ENCODE results near the gene CHD5.

Gene CHD5

DNA sequence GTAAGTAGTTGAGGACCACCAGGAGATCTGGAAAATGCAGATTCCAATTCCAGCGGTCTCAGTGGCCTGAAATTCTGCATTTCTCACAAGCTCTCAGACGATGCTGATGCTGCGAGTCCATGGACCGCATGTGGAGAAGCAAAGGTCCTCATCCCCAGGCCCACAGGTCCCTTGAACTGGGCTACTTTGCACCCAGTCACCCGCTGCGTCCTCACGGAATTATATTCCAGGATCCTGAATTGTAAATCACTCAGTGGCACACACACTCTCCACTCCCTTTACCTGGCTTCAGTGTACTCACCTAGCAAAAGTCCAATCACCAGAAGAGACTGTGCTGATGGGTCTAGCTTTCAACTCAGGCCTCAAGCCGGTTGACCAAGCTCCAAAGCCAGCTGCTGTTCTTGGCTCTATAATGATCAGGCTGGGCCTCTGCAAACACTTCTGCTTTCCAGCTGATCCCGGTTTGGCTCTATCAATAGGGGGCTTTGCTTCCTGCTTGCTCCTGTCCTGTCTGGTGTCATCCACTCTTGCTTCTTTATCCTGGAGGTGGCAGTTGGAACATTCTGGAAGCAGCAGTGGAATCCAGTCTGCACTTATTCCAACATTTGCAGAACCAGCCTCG is 20.2 kb upstream of the CHD5 start:
- DNase-seq: no peak

GRCh38 chr1:6199298-6200187 is 19.4 kb upstream of the CHD5 start, which contains the start of gene RPL22:
RPL22 (minus strand) TSS chr1:6199595; CDS start chr1:6199573, 22 bp downstream.
- DNase-seq: peak; percentile 86 to 89

DNA sequence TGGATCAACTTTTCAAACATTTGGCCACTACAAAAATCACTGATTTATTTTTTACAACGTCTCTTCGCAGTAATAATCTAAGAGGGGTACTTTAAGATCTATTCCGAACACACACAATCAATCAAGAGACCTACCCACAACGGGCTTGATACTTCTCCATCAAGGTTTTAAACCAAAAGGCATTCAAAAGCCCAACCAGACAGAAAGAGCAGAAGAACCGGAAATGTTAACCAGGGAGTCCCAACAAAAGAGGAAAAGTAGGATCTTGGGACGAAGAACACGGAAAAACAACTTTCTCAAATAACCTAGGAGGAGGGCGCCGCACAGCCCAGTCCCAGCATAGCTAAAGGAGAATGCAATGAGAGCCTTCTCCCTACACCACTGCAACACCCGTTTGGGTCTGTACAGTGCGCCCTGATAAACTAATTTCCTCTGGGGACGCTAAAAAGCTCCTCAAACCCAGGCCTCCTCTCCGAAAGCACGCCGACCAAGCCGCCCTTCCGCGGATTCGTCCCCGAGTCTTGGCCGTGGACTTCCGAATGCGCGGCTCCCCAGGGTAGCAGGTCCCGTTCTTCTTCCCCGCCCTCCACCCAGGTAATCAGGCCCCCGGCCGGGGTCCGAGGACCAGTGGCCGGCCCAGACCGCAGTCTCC is 18.7 kb upstream of the CHD5 start:
- no peak for DNase-seq

DNA sequence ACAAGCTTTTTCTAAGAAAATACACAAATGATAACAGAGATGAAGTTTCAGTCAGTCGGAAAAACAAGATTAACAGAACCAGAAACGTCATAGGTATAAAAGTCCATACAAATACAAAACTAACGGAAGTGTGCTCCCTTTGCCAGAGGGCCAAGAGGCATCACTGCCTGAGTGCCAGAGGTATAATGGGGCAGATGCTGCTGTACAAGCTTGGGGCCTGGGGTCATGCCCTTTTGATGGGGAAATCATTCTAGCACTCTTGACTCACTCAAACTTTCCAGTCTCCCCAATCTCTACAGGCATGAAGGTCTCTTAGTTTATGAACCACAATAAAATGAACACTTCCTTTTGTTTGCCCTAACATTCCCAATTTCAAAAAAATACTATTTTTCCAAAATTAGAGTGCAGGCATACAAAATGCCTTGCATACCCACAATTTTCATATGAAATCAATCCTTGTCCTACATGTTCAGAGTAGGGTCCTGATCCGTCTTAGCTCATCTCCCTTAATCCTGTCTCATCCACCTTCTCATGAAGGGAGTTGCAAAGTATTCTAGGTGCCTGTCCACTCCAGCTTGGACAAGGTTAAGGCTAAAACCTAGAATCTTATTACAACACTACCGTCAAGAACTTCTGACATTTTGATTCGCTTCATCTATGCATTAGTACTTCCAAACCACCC is 17.8 kb upstream of the CHD5 start:
- no peak for DNase-seq

DNA sequence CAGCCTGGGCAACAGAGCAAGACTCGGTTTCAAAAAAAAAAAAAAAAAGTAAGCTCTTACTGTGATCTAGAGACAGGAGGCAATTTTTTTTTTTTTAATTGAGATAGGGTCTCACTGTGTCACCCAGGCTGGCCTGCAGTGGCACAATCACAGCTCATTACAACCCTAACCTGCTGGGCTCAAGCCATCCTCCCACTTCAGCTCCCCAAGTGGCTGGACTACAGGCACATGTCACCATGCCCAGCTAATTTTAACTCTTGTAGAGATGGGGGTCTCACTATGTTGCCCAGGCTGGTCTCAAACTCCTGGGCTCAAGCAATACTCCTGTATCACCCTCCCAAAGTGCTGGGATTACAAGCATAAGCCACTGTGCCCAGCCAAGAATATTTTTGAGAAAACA is 11.8 kb upstream of the CHD5 start:
- DNase-seq: no peak

DNA sequence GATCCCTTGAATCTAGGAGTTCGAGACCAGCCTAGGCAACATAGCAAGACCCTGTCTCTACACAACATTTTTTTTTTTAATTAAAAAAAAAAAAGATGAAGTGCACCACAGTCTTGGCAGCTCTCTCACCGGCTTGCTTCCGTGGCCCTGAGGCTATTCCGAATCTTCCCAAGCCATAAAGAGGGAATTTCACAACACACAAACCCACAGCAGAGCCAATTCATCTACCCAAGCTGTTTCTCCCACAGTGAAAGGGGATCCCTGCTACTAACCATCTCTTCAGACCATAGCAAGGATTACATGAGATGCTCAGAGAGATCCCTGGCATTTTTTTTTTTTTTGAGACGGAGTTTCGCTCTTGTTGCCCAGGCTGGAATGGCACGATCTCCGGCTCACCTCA is 8.3 kb upstream of the CHD5 start:
- no peak for DNase-seq

- no peak for DNase-seq
Observed at GRCh38 chr1:6185635-6186382, 5.7 kb upstream of the CHD5 start.

DNA sequence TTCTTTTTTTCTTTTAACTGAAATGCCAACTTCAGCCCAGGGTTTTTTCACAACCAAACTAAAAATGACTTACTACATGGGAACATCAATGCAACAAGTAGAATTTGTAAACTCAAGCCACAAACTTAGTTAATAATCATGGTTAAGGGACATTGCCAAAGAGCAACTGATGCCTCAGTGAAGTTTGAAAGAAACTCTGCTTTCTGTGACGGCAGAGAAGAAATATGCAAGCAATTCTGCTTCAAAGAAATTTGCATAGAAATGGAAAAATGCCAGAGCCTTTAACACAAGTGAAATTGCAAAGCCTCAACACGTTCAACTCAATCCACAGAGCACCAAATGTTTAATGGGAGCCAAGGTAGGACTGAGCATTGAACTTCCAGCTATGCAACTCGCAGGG is 5.0 kb upstream of the CHD5 start:
- DNase-seq: no peak

- no peak for DNase-seq
Observed at GRCh38 chr1:6184083-6184783, 4.1 kb upstream of the CHD5 start.

GRCh38 chr1:6183520-6183989 is 3.4 kb upstream of the CHD5 start:
- DNase-seq: no peak

DNA sequence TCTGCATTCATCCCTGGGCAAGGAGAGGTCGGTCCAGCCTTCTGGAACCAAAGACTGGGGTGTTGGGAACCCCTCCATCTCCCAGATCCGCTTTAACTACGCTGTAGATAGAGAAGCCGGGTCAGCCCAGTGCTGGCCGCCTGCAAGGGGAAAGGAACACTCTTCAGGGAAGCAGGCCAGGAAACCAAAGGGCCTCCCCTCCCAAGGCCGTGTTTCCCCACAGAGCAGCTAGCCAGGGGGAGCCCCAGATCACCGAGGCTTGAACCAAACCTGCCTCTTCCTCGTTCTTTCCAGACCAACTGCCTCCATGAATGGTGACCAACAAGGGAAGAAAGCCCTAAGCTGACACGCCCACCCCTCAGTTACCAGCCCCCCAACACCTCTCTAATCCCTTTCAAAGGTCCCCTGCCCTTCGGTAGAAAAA is 1.2 kb upstream of the CHD5 start:
- DNase-seq: no peak

- DNase-seq: no peak
Observed at GRCh38 chr1:6180707-6181311, 688 bp upstream of the CHD5 start.

DNA sequence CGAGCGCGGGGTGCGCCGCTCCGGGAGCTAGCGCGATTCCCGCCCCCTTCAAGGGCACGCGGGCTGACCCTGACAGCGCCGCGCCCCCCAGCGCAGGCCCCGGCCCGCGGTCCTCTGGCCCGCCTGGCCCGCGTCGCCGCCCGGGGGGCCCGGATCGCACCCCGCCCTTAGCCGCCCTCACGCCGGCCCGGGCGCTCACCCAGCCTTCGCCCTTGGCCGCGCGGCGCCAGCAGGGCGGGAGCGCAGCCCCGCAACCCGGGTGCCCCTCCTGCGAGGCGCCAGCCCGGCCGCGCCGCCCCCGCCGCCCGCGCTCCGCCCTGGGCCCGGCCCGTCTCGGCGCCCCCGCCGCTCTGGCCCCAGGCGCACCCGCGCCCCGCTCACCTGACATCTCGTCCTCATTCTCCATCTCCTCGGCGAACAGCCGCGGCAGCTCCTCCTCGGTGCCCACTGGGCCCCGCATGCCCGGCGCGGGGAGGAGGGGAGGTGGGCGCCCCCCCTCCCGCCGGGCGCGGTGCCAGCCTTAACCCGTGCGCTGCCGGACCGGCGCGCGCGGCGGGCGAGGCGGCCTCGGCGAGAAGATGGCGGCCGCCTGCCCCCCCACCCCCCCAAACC is 451 bp downstream of the CHD5 start:
- no peak for DNase-seq

DNA sequence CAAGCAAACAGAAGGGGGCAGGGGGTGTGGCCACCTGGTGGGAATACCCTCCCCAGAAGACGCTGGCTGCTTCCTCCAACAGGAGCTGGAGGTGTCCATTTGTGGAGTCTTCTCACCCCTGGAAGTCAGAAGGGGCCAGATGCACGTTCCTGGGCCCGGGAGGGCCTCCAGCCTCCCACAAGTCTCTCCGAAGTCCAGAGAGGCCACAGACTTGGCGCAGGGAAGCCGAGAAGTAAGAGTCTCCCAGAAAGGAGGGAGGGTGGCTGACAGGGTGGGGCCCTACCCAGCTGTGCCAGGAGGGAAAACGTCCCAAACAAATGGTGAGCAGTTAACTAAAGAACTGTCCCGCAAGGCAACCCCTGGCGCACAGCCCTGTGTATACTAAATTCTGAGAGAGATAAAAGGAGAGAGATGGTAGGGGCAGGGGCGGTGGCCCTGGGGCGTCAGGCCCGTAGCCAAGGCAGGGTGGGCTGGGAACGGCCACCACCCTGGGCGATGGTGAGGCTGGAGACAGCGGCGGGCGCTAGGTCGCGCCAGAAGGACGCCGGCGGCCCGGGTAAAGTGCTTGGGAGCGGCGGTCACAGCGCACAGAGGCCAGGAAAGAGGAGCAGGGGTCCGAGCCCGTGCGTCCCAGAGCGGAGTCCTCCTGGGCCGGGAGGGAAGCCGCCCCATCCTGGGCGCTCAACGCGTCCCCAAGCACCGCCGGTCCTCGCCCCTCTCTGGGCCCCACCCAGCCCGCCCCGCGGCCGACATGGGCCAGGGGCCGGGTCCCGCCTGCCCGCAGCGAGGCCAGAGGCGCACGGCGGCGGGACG is 1.2 kb downstream of the CHD5 start:
- no peak for DNase-seq

DNA sequence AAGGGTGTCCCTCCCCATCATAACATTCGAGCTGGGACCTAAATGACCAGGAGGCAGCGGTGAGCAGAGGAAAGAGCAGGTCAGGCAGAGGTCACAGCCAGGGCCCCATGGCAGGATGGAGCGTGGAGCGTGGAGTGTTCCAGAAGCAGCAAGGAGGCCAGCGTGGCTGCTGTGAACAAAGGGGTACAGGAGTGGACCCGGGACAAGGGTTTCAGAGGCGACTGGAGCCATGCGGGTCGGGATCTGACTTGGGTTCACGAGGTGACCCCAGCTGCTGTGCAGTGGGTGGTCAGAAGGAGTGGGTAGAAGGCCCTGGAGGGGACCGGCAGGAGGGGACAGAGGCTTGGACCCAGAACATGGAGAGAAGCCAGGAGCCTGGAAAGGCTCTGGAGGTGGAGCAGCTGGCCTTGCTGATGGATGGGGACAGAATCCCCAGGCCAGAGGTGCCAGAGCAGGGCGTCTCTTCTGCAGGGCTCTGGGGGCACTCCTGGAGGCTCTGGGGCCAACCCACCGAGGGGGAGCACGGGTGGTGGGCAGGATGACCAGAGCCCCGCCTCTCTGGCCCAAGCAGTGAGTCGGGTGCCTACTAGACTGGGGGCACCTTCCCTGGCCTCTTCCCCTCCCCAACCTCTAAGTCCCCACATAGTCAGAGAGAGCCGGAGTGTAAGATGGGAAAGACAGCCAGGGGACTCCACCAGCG is 2.3 kb downstream of the CHD5 start:
- DNase-seq: no peak

DNA sequence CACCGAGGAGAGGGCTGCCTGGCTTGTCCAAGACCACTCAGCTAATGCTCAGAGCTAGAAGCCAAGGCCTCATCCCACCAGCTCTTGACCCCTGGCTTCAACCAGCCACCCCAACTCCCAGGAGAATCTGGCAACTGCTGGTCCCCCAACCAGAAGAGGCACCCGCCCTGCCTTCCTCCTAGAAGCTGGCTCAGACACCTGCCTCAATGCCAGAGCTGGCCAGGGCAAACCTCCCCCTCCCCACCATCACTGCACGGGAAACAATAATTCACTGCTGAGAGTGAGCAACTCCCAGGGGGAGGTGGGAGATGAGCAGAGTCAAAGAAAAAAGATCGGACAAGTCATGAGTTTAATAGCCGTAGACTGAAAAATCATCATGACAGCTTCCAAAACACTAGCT is 3.3 kb downstream of the CHD5 start:
- DNase-seq: no peak

- no peak for DNase-seq
Observed at GRCh38 chr1:6175411-6175828, 4.7 kb downstream of the CHD5 start.

DNA sequence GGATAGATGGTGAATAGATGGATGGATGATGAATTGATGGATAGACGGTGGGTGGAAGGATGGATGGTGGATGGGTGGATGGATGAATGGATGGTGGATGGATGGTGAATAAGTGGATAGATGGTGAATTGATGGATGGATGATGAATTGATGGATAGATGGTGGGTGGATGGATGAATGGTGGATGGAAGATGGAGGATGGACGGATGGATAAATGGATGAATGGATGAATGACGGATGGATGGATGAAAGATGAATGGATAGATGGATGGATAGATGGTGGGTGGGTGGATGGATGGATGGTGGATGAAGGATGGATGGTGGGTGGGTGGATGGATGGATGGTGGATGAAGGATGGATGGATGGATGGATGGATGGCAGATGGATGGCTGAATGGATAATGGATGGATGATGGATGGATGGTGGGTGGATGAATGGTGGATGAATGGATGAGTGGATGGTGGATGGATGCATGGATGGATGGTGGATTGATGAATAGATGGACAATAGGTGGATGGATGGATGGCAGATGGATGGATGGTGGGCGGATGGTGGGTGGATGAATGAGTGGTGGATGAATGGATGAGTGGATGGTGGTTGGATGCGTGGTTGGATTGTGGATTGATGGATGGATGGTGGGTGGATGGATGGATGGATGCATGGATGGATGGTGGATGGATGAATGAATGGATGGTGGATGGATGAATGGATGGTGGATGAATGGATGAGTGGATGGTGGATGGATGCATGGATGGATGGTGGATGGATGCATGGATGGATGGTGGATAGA is 5.3 kb downstream of the CHD5 start:
- DNase-seq: no peak
